VCaP (cell line): ENCODE data around the gene ASPA.

Source experiments
- H3K27ac ChIP-seq: fragments of 450-650 bp; 2 replicates; pipeline ENCODE4 v1.5.1; 2017
- CTCF ChIP-seq: fragments of 450-650 bp; conservative IDR thresholded peaks from 2 replicates; pipeline ENCODE4 v1.5.1; 2017; ENCODE audit warnings: mild to moderate bottlenecking, moderate library complexity

ASPA gene

GRCh38 chr17:3528880-3529511 lies 53.2 kb downstream of the ASPA start:
- TF ChIP-seq CTCF = no peak
- no peak overlapping the region for H3K27ac ChIP-seq

GRCh38 chr17:3529817-3530741 lies 54.3 kb downstream of the ASPA start:
- TF ChIP-seq CTCF = no peak
- H3K27ac ChIP-seq = no peak overlapping the region

GRCh38 chr17:3531266-3532101 lies 55.7 kb downstream of the ASPA start:
- H3K27ac ChIP-seq = no peak overlapping the region
- TF ChIP-seq CTCF = no peak

GRCh38 chr17:3532106-3532858 lies 56.5 kb downstream of the ASPA start:
- no peak overlapping the region for H3K27ac ChIP-seq
- TF ChIP-seq CTCF = no peak

GRCh38 chr17:3532859-3533142 lies 57.0 kb downstream of the ASPA start:
- TF ChIP-seq CTCF = no peak

GRCh38 chr17:3533752-3534151 lies 58.0 kb downstream of the ASPA start:
- H3K27ac ChIP-seq = no peak overlapping the region
- TF ChIP-seq CTCF = no peak

More at GRCh38 chr17:3532859-3533142, 57.0 kb downstream of the ASPA start:
- H3K27ac ChIP-seq = no peak overlapping the region
